ENCODE measurements around the gene RAPGEF6. TPM values are rescaled to one million over a fixed set of nuclear protein-coding genes. Genes with fewer than 3 reads are reported as not detected.
"Not testable (repeated sequence)": the region's sequence is repeated elsewhere in the genome, so short reads cannot be mapped to it uniquely, and the experiment has no call there.

Gene RAPGEF6
- total and polyA plus RNA-seq, 4 donors = 3.9 to 73.1 (median 10.8) TPM

DNA sequence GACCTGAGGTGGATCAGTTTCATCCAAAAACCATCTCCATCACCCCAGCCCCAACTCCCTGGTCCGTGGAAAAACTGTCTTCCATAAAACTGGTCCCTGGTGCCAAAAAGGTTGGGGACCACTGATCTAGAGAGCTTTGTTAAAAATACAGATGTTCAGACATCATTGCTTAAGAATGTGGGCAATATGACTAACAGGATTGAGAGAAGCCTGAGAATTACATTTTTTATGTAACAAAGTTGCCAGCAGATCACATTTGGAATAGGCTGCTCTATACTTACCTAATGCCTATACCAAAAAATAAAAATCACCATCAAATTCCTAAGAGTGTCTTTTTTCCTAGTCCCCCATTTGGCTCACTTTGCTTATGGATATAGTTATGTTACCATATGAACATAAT is 143.3 kb downstream of the RAPGEF6 start:
- no peak for DNase-seq
- Histone ChIP-seq H3K9ac (ENCODE audit: insufficient read depth in 1 of 2, low read length in 2 of 2) (no peak overlapping the region), H3K27me3 (ENCODE audit: control insufficient read depth in 3 of 3, insufficient read depth in 3 of 3, low read length in 2 of 3) (no peaks in the 10 kb centered on the region), H3K4me3 (no peak overlapping the region), H3K27ac (ENCODE audit: low read depth in 1 of 2, low read length in 1 of 2) (no peak overlapping the region), H3K9me3 (ENCODE audit: control insufficient read depth in 4 of 4, insufficient read depth in 3 of 4, low read length in 3 of 4) (no peaks in the 10 kb centered on the region), H3K36me3 (ENCODE audit: control insufficient read depth in 4 of 4, insufficient read depth in 4 of 4, low read length in 4 of 4) (peaks cover 12 to 25% (median 14%) of the 10 kb centered on the region in 4 donors), H3K4me1 (ENCODE audit: control insufficient read depth in 5 of 5, insufficient read depth in 5 of 5, low read length in 5 of 5) (no peaks in the 10 kb centered on the region)
- 96 to 98% methylated on average over 1 of the region's 1 CpG for WGBS, 2 donors
- ATAC-seq (ENCODE audit: insufficient read depth, low FRiP score) = no peak
- TF ChIP-seq, protein P1, sequence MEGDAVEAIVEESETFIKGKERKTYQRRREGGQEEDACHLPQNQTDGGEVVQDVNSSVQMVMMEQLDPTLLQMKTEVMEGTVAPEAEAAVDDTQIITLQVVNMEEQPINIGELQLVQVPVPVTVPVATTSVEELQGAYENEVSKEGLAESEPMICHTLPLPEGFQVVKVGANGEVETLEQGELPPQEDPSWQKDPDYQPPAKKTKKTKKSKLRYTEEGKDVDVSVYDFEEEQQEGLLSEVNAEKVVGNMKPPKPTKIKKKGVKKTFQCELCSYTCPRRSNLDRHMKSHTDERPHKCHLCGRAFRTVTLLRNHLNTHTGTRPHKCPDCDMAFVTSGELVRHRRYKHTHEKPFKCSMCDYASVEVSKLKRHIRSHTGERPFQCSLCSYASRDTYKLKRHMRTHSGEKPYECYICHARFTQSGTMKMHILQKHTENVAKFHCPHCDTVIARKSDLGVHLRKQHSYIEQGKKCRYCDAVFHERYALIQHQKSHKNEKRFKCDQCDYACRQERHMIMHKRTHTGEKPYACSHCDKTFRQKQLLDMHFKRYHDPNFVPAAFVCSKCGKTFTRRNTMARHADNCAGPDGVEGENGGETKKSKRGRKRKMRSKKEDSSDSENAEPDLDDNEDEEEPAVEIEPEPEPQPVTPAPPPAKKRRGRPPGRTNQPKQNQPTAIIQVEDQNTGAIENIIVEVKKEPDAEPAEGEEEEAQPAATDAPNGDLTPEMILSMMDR (IDR thresholded peaks at IDR 0.05; ENCODE audit: control extremely low read depth, extremely low read depth) = no peak

- TF ChIP-seq, protein P1 (IDR thresholded peaks at IDR 0.05; ENCODE audit: control extremely low read depth, extremely low read depth) = no peak
- Histone ChIP-seq H3K27ac (ENCODE audit: low read depth in 1 of 2, low read length in 1 of 2) (no peak overlapping the region), H3K9ac (ENCODE audit: insufficient read depth in 1 of 2, low read length in 2 of 2) (no peak overlapping the region), H3K4me3 (no peak overlapping the region), H3K27me3 (ENCODE audit: control insufficient read depth in 3 of 3, insufficient read depth in 3 of 3, low read length in 2 of 3) (no peaks in the 10 kb centered on the region), H3K4me1 (ENCODE audit: control insufficient read depth in 5 of 5, insufficient read depth in 5 of 5, low read length in 5 of 5) (no peaks in the 10 kb centered on the region), H3K9me3 (ENCODE audit: control insufficient read depth in 4 of 4, insufficient read depth in 3 of 4, low read length in 3 of 4) (no peaks in the 10 kb centered on the region), H3K36me3 (ENCODE audit: control insufficient read depth in 4 of 4, insufficient read depth in 4 of 4, low read length in 4 of 4) (peaks cover 4 to 13% (median 8%) of the 10 kb centered on the region in 4 donors)
- ATAC-seq (ENCODE audit: insufficient read depth, low FRiP score) = no peak
- DNase-seq = peak in 1 of 3 donors; percentile 11
- WGBS, 2 donors = 33 to 52% methylated on average over 3 of the region's 3 CpGs
Measured at GRCh38 chr5:131488463-131488862, 146.6 kb downstream of the RAPGEF6 start.

DNA sequence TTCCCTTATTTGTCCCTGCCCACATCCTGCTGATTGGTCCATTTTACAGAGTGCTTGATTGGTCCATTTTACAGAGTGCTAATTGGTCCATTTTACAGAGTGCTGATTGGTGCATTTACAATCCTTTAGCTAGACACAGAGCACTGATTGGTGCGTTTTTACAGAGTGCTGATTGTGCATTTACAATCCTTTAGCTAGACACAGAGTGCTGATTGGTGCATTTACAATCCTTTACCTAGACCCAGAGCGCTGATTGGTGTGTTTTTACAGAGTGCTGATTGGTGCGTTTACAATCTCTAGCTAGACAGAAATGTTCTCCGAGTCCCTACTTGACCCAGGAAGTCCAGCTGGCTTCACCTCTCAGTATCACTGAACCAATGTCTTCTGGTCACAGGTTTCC is 147.7 kb downstream of the RAPGEF6 start:
- not testable (repeated sequence) for H3K27me3 ChIP-seq (ENCODE audit: control insufficient read depth in 3 of 3, insufficient read depth in 3 of 3, low read length in 2 of 3); DNase-seq; H3K27ac ChIP-seq (ENCODE audit: low read depth in 1 of 2, low read length in 1 of 2); ATAC-seq (ENCODE audit: insufficient read depth, low FRiP score); H3K4me1 ChIP-seq (ENCODE audit: control insufficient read depth in 5 of 5, insufficient read depth in 5 of 5, low read length in 5 of 5); H3K9me3 ChIP-seq (ENCODE audit: control insufficient read depth in 4 of 4, insufficient read depth in 3 of 4, low read length in 3 of 4); H3K9ac ChIP-seq (ENCODE audit: insufficient read depth in 1 of 2, low read length in 2 of 2); H3K4me3 ChIP-seq
- WGBS, 2 donors = 98 to 99% methylated on average over 4 of the region's 4 CpGs
- H3K36me3 ChIP-seq (ENCODE audit: control insufficient read depth in 4 of 4, insufficient read depth in 4 of 4, low read length in 4 of 4) = peaks cover 4 to 13% (median 7%) of the 10 kb centered on the region in 4 donors

GRCh38 chr5:131482617-131483016 is 152.4 kb downstream of the RAPGEF6 start:
- ATAC-seq (ENCODE audit: insufficient read depth, low FRiP score) (no peak), DNase-seq (no peak)
- Histone ChIP-seq H3K9ac (ENCODE audit: insufficient read depth in 1 of 2, low read length in 2 of 2) (no peak overlapping the region), H3K27ac (ENCODE audit: low read depth in 1 of 2, low read length in 1 of 2) (no peak overlapping the region), H3K4me1 (ENCODE audit: control insufficient read depth in 5 of 5, insufficient read depth in 5 of 5, low read length in 5 of 5) (no peaks in the 10 kb centered on the region), H3K36me3 (ENCODE audit: control insufficient read depth in 4 of 4, insufficient read depth in 4 of 4, low read length in 4 of 4) (peaks cover 5 to 14% (median 6%) of the 10 kb centered on the region in 4 donors), H3K4me3 (no peak overlapping the region), H3K9me3 (ENCODE audit: control insufficient read depth in 4 of 4, insufficient read depth in 3 of 4, low read length in 3 of 4) (no peaks in the 10 kb centered on the region), H3K27me3 (ENCODE audit: control insufficient read depth in 3 of 3, insufficient read depth in 3 of 3, low read length in 2 of 3) (no peaks in the 10 kb centered on the region)
- TF ChIP-seq, protein P1 (IDR thresholded peaks at IDR 0.05; ENCODE audit: control extremely low read depth, extremely low read depth) = no peak
- WGBS, 2 donors = 96 to 97% methylated on average over 2 of the region's 2 CpGs
